Activated naive CD4-positive, alpha-beta T cell (primary cell): ENCODE results near the gene OTOGL.
"Not testable (repeated sequence)": the region's sequence is repeated elsewhere in the genome, so short reads cannot be mapped to it uniquely, and the experiment has no call there.

Source experiments
- DNase-seq, 4 experiments: peaks; one replicate each; lab custom pipeline; 2025; lab: John Stamatoyannopoulos, UW

OTOGL gene

GRCh38 chr12:80188576-80188975 lies 89.2 kb downstream of the OTOGL start:
- DNase-seq = no peak

GRCh38 chr12:80189241-80189640 lies 89.9 kb downstream of the OTOGL start:
- no peak for DNase-seq

- DNase-seq = no peak
Observed at GRCh38 chr12:80190001-80190400, 90.7 kb downstream of the OTOGL start.

- no peak for DNase-seq
Observed at GRCh38 chr12:80192087-80192486, 92.8 kb downstream of the OTOGL start.

GRCh38 chr12:80193865-80194264 lies 94.5 kb downstream of the OTOGL start:
- no peak for DNase-seq

- DNase-seq = no peak
Observed at GRCh38 chr12:80195074-80195726, 95.9 kb downstream of the OTOGL start.

GRCh38 chr12:80195737-80196136 lies 96.4 kb downstream of the OTOGL start:
- no peak for DNase-seq

GRCh38 chr12:80196419-80196818 lies 97.1 kb downstream of the OTOGL start:
- DNase-seq = no peak

GRCh38 chr12:80198782-80199337 lies 99.5 kb downstream of the OTOGL start:
- no peak for DNase-seq

GRCh38 chr12:80199931-80200330 lies 100.6 kb downstream of the OTOGL start:
- no peak for DNase-seq

GRCh38 chr12:80200414-80200813 lies 101.1 kb downstream of the OTOGL start:
- DNase-seq = no peak

- DNase-seq = no peak
Observed at GRCh38 chr12:80201908-80202307, 102.6 kb downstream of the OTOGL start.

- no peak for DNase-seq
Observed at GRCh38 chr12:80205960-80206359, 106.6 kb downstream of the OTOGL start.

GRCh38 chr12:80208071-80208470 lies 108.7 kb downstream of the OTOGL start:
- DNase-seq = no peak

- no peak for DNase-seq
Observed at GRCh38 chr12:80211671-80212070, 112.3 kb downstream of the OTOGL start.

- DNase-seq = no peak
Observed at GRCh38 chr12:80212938-80213645, 113.8 kb downstream of the OTOGL start.

- no peak for DNase-seq
Observed at GRCh38 chr12:80213871-80214270, 114.5 kb downstream of the OTOGL start.

GRCh38 chr12:80217011-80217535 lies 117.7 kb downstream of the OTOGL start:
- DNase-seq = no peak

GRCh38 chr12:80218925-80219324 lies 119.6 kb downstream of the OTOGL start:
- DNase-seq = not testable (repeated sequence)

GRCh38 chr12:80219345-80219744 lies 120.0 kb downstream of the OTOGL start:
- no peak for DNase-seq

- DNase-seq = no peak
Observed at GRCh38 chr12:80222261-80222660, 122.9 kb downstream of the OTOGL start.

GRCh38 chr12:80226576-80226975 lies 127.2 kb downstream of the OTOGL start:
- DNase-seq = no peak

- DNase-seq = not testable (repeated sequence)
Observed at GRCh38 chr12:80227904-80228303, 128.6 kb downstream of the OTOGL start.
